T-helper 2 cell treated with Interferon-gamma antibody and Interleukin-4, amounts not matched to agents 5 μg/mL and 100 μg/mL, for 36 hours (primary cell): ENCODE data around the gene ZNF785.

Experiments used
- DNase-seq: peaks from one replicate; pipeline ENCODE4 v3.0.0; 2021; ENCODE audit warnings: low spot score
- H3K27ac Mint-ChIP-seq: one replicate; pipeline ENCODE4 v1.8.0; 2021; ENCODE audit warnings: mild to moderate bottlenecking, mixed read lengths
- H3K27me3 Mint-ChIP-seq: one replicate; pipeline ENCODE4 v1.8.0; 2021; ENCODE audit warnings: low read depth, mixed read lengths
- H3K36me3 Mint-ChIP-seq: one replicate; pipeline ENCODE4 v1.8.0; 2021; ENCODE audit warnings: low read depth, mixed read lengths
- H3K4me1 Mint-ChIP-seq: one replicate; pipeline ENCODE4 v1.8.0; 2021; ENCODE audit warnings: low read depth, mixed read lengths
- H3K4me3 Mint-ChIP-seq: one replicate; pipeline ENCODE4 v1.8.0; 2022; ENCODE audit warnings: mild to moderate bottlenecking, moderate library complexity, mixed read lengths
- H3K9me3 Mint-ChIP-seq: one replicate; pipeline ENCODE4 v1.8.0; 2021; ENCODE audit warnings: mixed read lengths

The ZNF785 gene

DNA sequence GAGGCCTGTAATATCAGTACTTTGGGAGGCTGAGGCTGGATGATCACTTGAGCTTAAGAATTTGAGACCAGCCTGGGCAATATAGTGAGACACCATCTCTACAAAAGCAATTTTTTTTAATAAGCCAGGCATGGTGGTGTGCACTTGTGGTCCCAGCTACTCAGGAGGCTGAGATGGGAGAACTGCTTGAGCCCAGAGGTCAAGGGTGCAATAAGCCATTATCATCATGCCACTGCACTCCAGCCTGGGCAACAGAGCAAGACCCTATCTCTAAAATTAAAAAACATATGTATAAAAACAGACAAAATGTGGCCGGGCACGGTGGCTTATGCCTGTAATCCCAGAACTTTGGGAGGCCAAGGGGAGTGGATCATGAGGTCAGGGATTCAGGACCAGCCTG is 3.2 kb upstream of the ZNF785 start:
- Mint-ChIP-seq H3K27ac (no peak overlapping the region), H3K9me3 (no peaks in the 10 kb centered on the region), H3K4me1 (peaks cover 20% of the 10 kb centered on the region), H3K36me3 (peaks cover 21% of the 10 kb centered on the region), H3K4me3 (no peak overlapping the region), H3K27me3 (no peaks in the 10 kb centered on the region)
- DNase-seq: no peak

DNA sequence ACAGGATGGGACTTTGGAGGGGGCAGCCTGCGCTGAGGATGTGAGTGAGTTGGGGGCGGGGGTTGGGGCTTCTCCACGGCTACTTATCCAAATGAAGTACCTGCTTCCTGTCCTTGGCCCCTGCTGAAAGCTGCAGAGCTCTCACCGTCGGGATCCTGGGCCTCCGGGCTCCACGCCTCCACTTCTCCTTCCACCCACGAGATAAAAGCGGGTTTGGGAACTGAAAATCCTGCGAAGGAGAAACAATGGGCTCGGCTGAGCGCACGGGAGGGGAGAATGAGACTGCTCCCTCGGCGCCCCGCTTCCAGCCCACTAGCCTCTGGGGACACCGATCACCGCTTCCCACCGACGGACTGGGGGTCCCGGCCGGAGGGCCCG is 486 bp downstream of the ZNF785 start:
- Mint-ChIP-seq H3K27ac (peak overlapping the region; percentile 78), H3K4me3 (peak overlapping the region; percentile 91), H3K36me3 (peaks cover 29% of the 10 kb centered on the region), H3K27me3 (no peaks in the 10 kb centered on the region), H3K4me1 (peaks cover 18% of the 10 kb centered on the region), H3K9me3 (no peaks in the 10 kb centered on the region)
- DNase-seq: no peak

DNA sequence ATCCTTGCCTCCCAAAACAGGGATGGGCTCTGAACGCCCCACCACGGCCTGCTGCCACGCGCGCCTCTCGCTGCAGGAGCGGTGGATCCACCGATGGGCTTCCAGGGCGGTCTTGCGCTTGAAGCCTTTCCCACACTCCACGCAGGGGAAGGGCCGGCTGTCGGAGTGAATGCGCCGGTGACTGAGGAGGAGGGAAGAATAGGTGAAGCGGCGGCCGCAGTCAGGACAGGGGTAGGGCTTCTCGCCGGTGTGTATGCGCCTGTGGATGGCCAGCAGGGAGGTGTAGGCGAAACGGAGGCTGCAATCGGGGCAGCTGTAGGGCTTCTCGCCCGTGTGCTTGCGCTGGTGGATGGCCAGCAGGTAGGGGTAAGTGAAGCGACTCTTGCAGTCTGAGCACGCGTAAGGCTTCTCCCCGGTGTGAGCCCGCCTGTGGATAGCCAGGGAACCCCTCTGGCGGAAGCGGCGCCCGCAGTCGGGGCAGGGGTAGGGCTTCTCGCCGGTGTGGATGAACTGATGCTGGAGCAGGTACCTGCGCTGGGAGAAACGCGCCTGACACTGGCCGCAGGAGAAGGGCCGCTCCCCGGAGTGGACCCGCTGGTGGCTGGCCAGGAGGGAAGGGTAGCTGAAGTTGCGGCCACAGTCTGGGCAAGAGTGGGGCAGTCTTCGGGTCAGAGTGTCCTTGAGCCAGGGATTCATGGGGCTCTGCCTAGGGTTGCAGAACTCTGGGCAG is 2.7 kb downstream of the ZNF785 start:
- H3K27me3 Mint-ChIP-seq: no peaks in the 10 kb centered on the region
- no peak for DNase-seq
- H3K9me3 Mint-ChIP-seq: no peaks in the 10 kb centered on the region
- H3K27ac Mint-ChIP-seq: no peak overlapping the region
- H3K36me3 Mint-ChIP-seq: peaks cover 26% of the 10 kb centered on the region
- H3K4me3 Mint-ChIP-seq: peak overlapping the region; percentile 24
- peaks cover 15% of the 10 kb centered on the region for H3K4me1 Mint-ChIP-seq

DNA sequence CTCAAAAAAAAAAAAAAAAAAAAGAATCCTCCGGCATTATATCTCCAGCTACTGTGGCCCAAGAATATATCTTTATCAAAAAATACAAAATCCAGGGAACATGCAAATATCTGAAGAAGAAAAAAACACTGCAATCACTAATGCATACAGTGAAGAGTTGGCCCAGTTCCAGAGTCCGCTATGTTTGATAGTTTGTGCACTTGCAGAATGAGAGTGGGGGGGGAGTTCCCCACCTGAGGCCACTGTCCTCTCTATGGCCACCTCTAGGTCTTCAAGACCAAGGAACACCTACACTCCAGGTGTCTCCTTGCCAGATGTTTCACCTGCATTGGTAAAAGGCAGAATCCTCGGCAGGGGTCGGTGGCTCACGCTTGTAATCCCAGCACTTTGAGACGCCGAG is 4.0 kb downstream of the ZNF785 start:
- H3K27me3 Mint-ChIP-seq: no peaks in the 10 kb centered on the region
- H3K9me3 Mint-ChIP-seq: no peaks in the 10 kb centered on the region
- H3K4me1 Mint-ChIP-seq: peaks cover 9% of the 10 kb centered on the region
- no peak overlapping the region for H3K4me3 Mint-ChIP-seq
- DNase-seq: no peak
- peaks cover 20% of the 10 kb centered on the region for H3K36me3 Mint-ChIP-seq
- H3K27ac Mint-ChIP-seq: no peak overlapping the region

DNA sequence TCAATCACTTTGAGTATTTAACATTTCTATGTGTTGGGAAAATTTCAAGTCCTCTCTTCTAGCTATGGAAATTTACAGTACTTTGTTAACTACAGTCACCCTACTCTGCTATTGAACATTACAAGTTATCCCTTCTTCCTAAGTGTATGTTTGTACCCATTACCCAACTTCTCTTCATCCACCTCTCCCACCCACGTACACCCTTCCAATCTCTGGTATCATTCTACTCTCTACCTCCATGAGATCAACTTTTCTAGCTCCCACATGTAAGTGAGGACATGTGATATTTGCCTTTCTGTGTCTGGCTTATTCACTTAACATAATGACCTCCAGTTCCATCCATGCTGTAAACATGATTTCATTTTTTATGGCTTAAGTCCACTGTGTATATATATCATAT is 10.8 kb downstream of the ZNF785 start:
- H3K4me3 Mint-ChIP-seq: peak overlapping the region; percentile 32
- no peak for DNase-seq
- H3K36me3 Mint-ChIP-seq: peaks cover 15% of the 10 kb centered on the region
- H3K9me3 Mint-ChIP-seq: no peaks in the 10 kb centered on the region
- H3K4me1 Mint-ChIP-seq: peaks cover 21% of the 10 kb centered on the region
- H3K27ac Mint-ChIP-seq: peak overlapping the region; percentile 20
- H3K27me3 Mint-ChIP-seq: no peaks in the 10 kb centered on the region

DNA sequence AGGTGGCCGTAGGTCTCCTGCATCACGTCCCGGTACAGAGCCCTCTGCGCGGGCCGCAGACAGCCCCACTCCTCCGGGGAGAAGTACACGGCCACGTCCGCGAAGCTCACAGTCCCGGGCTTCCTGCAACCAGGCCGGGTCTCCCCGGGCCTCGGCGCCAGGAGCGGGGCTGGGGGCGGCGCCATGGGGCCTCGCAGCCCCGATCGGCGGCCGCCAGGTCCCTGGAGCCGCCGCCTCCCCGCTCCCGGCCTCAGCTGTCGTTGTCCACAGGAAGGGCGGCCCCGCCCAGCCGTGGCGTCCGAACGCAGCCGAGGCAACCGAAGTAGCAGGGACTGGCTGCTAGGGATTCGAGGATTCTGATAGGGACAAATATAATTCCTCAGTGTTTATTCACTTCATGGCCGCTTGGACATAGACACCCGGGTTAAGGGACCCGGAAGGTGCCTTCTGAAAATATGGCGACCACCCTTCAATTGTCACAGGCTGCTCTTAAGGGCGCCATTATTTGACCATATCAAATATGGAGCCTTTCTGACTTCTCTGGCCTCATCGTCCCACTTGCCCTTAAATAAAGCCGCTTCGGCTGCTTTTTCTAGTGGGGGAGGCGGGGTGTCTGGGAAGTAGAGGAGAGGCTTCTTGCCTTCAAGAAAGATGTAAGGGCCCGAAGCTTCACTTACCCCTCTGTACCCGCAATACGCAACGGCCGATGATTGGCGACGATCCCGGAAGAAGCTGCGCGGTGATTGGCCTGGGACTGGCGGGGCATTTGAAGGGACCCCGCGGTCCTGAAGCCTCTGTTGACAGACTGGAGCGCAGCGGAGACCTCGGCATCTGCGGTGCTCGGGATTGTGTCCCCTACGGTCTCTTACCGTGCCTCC is 13.8 kb downstream of the ZNF785 start, which contains the start of gene ZNF688:
Gene ZNF688, minus strand, starts transcription at position 270 of the 878 bp plus-strand sequence. Its CDS starts 85 bp downstream, at position 185.
- Mint-ChIP-seq H3K4me1 (peaks cover 41% of the 10 kb centered on the region), H3K4me3 (peak within 1 kb of the TSS; percentile 97), H3K9me3 (no peaks in the 10 kb centered on the region), H3K36me3 (peaks cover 11% of the 10 kb centered on the region), H3K27ac (peak within 1 kb of the TSS; percentile 94), H3K27me3 (no peaks in the 10 kb centered on the region)
- DNase-seq: peak; percentile 93

DNA sequence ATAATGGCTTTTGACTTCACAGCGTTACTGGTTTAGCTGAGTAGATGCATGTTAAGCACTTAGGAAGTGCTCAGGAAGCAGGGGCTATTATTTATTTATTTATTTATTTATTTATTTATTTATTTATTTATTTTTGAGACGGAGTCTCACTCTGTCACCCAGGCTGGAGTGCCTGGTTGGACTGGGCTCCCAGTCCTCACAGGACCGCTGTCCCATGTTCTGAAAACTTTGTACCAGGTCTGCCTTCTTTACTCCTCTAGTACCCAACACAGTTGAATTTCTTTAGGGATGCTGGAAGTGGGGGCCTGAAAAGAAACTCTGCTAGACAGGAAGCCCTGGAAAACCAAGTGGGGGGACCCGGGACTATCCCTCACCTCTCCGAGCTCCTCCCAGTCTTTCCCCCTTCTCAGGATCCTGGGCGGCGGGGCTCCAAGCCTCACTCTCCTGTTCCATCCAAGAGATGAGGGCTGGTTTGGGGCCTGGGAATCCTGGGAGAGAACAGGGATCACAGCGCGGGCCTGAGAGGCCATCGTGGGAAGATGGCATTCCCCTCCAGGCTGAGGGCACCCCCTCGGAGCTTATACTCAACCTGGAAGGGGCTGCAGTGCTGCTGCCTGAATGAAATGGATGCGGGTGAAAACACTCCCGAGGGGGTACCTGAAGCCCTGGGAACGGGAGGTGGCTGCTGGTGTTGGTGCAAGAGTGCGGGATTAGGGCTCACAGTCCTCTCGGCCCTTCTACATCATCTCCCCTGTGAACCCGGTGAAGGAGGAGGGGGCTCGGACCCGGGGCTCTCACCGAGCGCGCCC is 14.7 kb downstream of the ZNF785 start:
- Mint-ChIP-seq H3K9me3 (no peaks in the 10 kb centered on the region), H3K36me3 (peaks cover 10% of the 10 kb centered on the region), H3K27me3 (no peaks in the 10 kb centered on the region), H3K4me1 (peaks cover 46% of the 10 kb centered on the region), H3K4me3 (peak overlapping the region; percentile 89), H3K27ac (peak overlapping the region; percentile 85)
- DNase-seq: no peak

DNA sequence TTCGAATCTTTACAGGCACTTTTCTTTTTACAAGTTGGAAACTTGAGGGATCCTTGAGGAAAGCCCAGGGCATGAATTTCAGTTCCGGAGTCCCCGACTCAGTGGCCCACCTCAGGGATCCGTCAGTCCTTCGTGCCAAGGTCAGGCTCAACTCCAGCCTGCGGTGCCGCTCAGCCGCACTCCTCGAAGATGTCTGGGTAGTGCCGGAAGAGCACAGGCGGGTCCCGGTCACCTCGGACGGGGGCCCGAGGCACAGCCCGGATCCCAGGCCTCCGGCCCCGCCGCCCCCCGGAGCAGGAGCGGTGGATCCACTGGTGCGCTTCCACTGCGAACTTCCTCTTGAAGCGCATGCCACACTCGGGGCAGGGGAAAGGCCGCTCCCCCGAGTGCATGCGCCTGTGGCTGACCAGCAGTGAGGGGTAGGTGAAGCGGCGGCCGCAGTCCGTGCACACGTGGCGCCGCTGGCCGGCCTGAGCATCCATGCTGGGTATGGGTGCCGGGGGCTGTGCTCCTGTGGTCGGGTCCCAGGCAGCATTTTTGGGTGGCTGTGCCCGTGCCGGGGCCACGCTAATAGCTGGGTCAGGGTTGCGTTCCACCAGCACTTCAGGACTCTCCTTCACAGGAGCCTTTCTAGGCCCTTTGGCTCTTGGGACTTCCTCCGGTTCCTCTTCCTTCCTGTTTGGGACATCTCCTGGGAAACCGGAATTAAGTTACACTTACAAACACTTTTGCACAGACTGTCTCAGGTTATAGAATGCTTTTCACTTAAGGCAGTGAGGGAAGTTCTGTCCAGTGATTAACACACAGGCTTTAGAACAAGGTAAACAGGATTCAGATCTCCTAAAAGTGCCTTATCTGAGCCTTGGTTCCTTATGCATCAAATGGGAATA is 15.5 kb downstream of the ZNF785 start:
- no peak for DNase-seq
- Mint-ChIP-seq H3K27ac (peak overlapping the region; percentile 15), H3K4me1 (peaks cover 44% of the 10 kb centered on the region), H3K36me3 (peaks cover 8% of the 10 kb centered on the region), H3K4me3 (peak overlapping the region; percentile 89), H3K9me3 (no peaks in the 10 kb centered on the region), H3K27me3 (no peaks in the 10 kb centered on the region)

DNA sequence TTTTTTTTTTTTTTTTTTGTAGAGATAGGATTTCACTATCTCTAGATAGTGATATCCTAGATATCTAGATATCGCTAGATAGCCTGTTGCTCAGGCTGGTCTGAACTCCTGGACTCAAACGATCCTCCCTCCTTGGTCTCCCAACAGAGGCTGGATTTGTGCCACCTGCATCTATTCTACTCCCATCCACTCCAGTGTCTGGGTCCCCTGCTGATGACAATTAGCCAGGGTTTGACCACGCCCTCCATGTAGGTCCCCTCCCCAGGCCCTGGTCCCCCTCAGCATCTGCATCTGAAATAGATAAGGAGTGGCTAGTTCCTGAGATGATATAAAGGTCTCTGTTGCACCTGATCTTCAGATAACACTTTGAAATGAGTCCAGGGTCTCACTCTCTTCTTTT is 16.2 kb downstream of the ZNF785 start:
- H3K4me3 Mint-ChIP-seq: peak overlapping the region; percentile 12
- no peaks in the 10 kb centered on the region for H3K27me3 Mint-ChIP-seq
- peaks cover 4% of the 10 kb centered on the region for H3K36me3 Mint-ChIP-seq
- peak overlapping the region; percentile 85 for H3K27ac Mint-ChIP-seq
- DNase-seq: no peak
- H3K9me3 Mint-ChIP-seq: no peaks in the 10 kb centered on the region
- peaks cover 40% of the 10 kb centered on the region for H3K4me1 Mint-ChIP-seq

DNA sequence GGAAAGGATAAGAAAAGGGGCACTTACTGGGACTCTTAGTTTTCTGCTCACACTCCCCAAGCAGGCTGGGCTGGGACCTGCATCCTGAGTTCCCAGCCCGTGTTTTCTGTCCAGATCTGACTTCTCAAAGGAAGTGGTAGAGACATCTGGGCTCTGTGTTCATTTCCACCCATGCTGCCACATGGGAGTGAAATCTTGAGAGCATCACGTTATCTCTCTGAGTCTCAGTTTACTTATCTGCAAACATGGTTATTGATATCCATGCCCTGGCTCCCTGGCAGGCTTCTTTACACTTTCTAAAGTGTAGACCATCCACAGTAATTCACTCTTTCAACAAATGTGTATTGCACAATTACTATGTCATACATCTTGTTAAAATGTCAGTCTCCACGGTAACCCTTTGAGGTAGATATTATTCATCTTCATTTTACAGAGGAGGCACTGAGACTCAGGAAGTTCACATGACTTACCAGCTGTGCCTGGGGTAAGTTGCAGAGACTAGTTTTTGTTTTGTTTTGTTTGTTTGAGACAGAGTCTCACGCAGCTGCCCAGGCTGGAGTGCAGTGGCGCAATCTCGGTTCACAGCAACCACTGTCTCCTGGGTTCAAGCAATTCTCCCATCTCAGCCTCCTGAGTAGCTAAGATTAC is 17.4 kb downstream of the ZNF785 start:
- Mint-ChIP-seq H3K4me1 (peaks cover 35% of the 10 kb centered on the region), H3K27ac (peak overlapping the region; percentile 93), H3K4me3 (peak overlapping the region; percentile 76), H3K36me3 (peaks cover 4% of the 10 kb centered on the region), H3K9me3 (no peaks in the 10 kb centered on the region), H3K27me3 (no peaks in the 10 kb centered on the region)
- DNase-seq: peak; percentile 61

DNA sequence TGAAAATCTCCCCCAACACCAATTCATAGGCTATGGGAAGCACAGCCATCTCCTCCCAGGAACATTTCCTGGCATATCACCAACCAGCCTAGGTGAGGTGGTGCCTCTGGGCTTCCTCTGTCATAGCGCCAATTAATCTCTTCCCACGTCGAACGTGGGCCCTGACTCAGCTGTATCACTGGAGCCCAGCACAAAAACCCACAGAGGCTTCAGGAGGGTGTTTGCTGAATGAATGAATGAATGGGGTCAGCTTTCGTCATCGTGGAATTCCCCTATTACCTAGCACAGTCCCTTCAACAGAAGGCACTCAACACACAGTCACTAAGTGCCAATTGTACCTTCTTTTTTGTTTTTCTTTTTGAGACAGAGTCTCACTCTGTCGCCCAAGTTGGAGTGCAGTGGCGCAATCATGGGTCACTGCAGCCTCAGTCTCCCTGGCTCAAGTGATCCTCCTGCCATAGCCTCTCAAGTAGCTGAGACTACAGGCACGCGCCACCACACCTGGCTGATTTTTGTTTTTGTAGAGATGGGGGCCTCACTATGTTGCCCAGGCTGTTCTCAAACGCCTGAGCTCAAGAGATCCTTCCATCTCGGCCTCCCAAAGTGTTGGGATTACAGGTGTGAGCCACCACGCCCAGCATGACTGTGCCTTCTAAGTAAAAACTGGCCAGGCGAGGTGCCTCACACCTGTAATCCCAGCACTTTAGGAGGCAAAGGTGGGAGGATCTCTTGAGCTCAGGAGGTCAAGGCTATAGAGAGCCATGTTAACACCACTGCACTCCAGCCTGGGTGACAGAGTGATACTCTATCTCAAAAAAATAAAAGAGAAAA is 18.1 kb downstream of the ZNF785 start:
- Mint-ChIP-seq H3K4me1 (peaks cover 33% of the 10 kb centered on the region), H3K27me3 (no peaks in the 10 kb centered on the region), H3K4me3 (peak overlapping the region; percentile 76), H3K27ac (peak overlapping the region; percentile 93), H3K36me3 (peaks cover 4% of the 10 kb centered on the region), H3K9me3 (no peaks in the 10 kb centered on the region)
- DNase-seq: peak; percentile 63

DNA sequence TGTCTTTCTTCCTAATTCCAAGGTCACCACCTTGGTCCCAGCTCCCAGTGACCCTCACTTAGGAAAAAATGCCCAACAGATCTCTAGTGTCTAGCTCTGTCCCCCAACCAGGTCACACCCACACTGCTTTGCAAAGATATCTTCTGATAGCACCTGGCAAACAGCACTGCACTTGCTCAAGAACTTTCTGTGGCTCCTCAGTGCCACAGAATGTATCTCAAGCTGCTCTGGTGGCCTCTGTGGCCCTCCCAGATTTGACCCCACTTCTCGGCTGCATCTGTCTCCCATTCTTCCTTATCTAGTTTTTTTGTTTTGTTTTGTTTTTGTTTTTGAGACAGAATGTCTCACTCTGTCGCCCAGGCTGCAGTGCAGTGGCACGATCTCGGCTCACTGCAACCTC is 19.0 kb downstream of the ZNF785 start:
- H3K27me3 Mint-ChIP-seq: no peaks in the 10 kb centered on the region
- no peak overlapping the region for H3K4me3 Mint-ChIP-seq
- no peak overlapping the region for H3K27ac Mint-ChIP-seq
- no peaks in the 10 kb centered on the region for H3K36me3 Mint-ChIP-seq
- no peaks in the 10 kb centered on the region for H3K9me3 Mint-ChIP-seq
- peaks cover 31% of the 10 kb centered on the region for H3K4me1 Mint-ChIP-seq
- no peak for DNase-seq
